Measurements from ENCODE around the gene GRM5. TPM values are rescaled to one million over a fixed set of nuclear protein-coding genes. Genes with fewer than 3 reads are reported as not detected.

Gene GRM5
- total RNA-seq, 1 experiment from 2014 or later, result 8.3 TPM

- Mint-ChIP-seq H3K4me1 (ENCODE audit: low read depth, unreplicated experiment) (peaks cover 21% of the 10 kb centered on the region), H3K9me3 (ENCODE audit: low read depth, unreplicated experiment) (no peaks in the 10 kb centered on the region), H3K36me3 (ENCODE audit: insufficient read depth, unreplicated experiment) (no peaks in the 10 kb centered on the region), H3K27ac (ENCODE audit: unreplicated experiment) (no peak overlapping the region), H3K27me3 (ENCODE audit: unreplicated experiment) (no peaks in the 10 kb centered on the region), H3K4me3 (ENCODE audit: low read depth, unreplicated experiment) (no peak overlapping the region)
- BruUV-seq (replicated peaks), result no TSS peak
- DNase-seq, result no peak
- CTCF ChIA-PET, result interaction anchor here (0.5 kb wide), 1 partner anchor 525 kb away, joined by 9 read pairs; no protein-coding TSS in a partner anchor
- TF ChIP-seq, protein P1, sequence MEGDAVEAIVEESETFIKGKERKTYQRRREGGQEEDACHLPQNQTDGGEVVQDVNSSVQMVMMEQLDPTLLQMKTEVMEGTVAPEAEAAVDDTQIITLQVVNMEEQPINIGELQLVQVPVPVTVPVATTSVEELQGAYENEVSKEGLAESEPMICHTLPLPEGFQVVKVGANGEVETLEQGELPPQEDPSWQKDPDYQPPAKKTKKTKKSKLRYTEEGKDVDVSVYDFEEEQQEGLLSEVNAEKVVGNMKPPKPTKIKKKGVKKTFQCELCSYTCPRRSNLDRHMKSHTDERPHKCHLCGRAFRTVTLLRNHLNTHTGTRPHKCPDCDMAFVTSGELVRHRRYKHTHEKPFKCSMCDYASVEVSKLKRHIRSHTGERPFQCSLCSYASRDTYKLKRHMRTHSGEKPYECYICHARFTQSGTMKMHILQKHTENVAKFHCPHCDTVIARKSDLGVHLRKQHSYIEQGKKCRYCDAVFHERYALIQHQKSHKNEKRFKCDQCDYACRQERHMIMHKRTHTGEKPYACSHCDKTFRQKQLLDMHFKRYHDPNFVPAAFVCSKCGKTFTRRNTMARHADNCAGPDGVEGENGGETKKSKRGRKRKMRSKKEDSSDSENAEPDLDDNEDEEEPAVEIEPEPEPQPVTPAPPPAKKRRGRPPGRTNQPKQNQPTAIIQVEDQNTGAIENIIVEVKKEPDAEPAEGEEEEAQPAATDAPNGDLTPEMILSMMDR (IDR thresholded peaks at IDR 0.05; ENCODE audit: unreplicated experiment), result no peak
- intact Hi-C loops (cut with micrococcal nuclease; ENCODE audit: unreplicated experiment), result no loop called here
Observed at GRCh38 chr11:88618327-88619070, 447.3 kb downstream of the GRM5 start.

GRCh38 chr11:88617226-88617625, 448.6 kb downstream of the GRM5 start:
- no TSS peak for BruUV-seq (replicated peaks)
- no peaks in the 10 kb centered on the region for H3K36me3 Mint-ChIP-seq (ENCODE audit: insufficient read depth, unreplicated experiment)
- intact Hi-C loops (cut with micrococcal nuclease; ENCODE audit: unreplicated experiment), result no loop called here
- no peak overlapping the region for H3K4me3 Mint-ChIP-seq (ENCODE audit: low read depth, unreplicated experiment)
- H3K27me3 Mint-ChIP-seq (ENCODE audit: unreplicated experiment), result no peaks in the 10 kb centered on the region
- CTCF ChIA-PET, result no interaction called here
- no peak for DNase-seq
- H3K4me1 Mint-ChIP-seq (ENCODE audit: low read depth, unreplicated experiment), result peaks cover 21% of the 10 kb centered on the region
- no peak overlapping the region for H3K27ac Mint-ChIP-seq (ENCODE audit: unreplicated experiment)
- TF ChIP-seq, protein P1 (IDR thresholded peaks at IDR 0.05; ENCODE audit: unreplicated experiment), result no peak
- H3K9me3 Mint-ChIP-seq (ENCODE audit: low read depth, unreplicated experiment), result no peaks in the 10 kb centered on the region

DNA sequence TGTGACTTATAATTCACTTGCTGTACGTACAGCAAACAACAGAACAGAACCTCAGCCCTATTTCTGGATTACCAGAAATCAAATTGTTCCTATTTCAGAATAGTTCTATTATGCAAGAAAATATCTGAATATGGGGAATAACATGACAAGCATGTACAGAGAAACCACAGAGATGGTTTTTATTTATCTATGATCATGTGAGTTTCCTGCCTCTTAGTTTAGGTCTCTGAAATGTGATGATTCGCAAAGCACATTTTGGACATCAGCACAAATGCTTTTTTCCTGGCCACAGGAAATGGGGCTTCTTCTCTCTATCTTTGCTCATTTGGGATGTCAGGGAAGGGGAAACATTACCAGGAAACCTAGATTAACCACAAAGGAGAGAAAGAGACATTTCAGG, 461.5 kb downstream of the GRM5 start:
- H3K4me1 Mint-ChIP-seq (ENCODE audit: low read depth, unreplicated experiment), result no peaks in the 10 kb centered on the region
- H3K36me3 Mint-ChIP-seq (ENCODE audit: insufficient read depth, unreplicated experiment), result no peaks in the 10 kb centered on the region
- H3K4me3 Mint-ChIP-seq (ENCODE audit: low read depth, unreplicated experiment), result no peak overlapping the region
- H3K9me3 Mint-ChIP-seq (ENCODE audit: low read depth, unreplicated experiment), result peaks cover 4% of the 10 kb centered on the region
- TF ChIP-seq, protein P1 (IDR thresholded peaks at IDR 0.05; ENCODE audit: unreplicated experiment), result no peak
- no peak overlapping the region for H3K27ac Mint-ChIP-seq (ENCODE audit: unreplicated experiment)
- intact Hi-C loops (cut with micrococcal nuclease; ENCODE audit: unreplicated experiment), result no loop called here
- CTCF ChIA-PET, result no interaction called here
- BruUV-seq (replicated peaks), result no TSS peak
- no peak for DNase-seq
- H3K27me3 Mint-ChIP-seq (ENCODE audit: unreplicated experiment), result no peaks in the 10 kb centered on the region

GRCh38 chr11:88603091-88603867, 462.5 kb downstream of the GRM5 start:
- Mint-ChIP-seq H3K36me3 (ENCODE audit: insufficient read depth, unreplicated experiment) (no peaks in the 10 kb centered on the region), H3K27ac (ENCODE audit: unreplicated experiment) (no peak overlapping the region), H3K9me3 (ENCODE audit: low read depth, unreplicated experiment) (peaks cover 4% of the 10 kb centered on the region), H3K27me3 (ENCODE audit: unreplicated experiment) (no peaks in the 10 kb centered on the region), H3K4me3 (ENCODE audit: low read depth, unreplicated experiment) (no peak overlapping the region), H3K4me1 (ENCODE audit: low read depth, unreplicated experiment) (no peaks in the 10 kb centered on the region)
- intact Hi-C loops (cut with micrococcal nuclease; ENCODE audit: unreplicated experiment), result no loop called here
- DNase-seq, result no peak
- TF ChIP-seq, protein P1 (IDR thresholded peaks at IDR 0.05; ENCODE audit: unreplicated experiment), result no peak
- BruUV-seq (replicated peaks), result no TSS peak
- CTCF ChIA-PET, result no interaction called here

All from Calu3 (cell line).